H9 (cell line): Measurements from ENCODE around the gene SPTBN1. TPM values are rescaled to one million over a fixed set of nuclear protein-coding genes. Genes with fewer than 3 reads are reported as not detected.

Experiments
- DNase-seq: peaks from one replicate; pipeline ENCODE4 v3.0.0-alpha.2; 2017
- H2AFZ ChIP-seq: one replicate; pipeline ENCODE4 v1.6.1; 2013; ENCODE audit warnings: mild to moderate bottlenecking, low read length, control low read depth, moderate library complexity
- H2AK5ac ChIP-seq: 2 replicates; pipeline ENCODE4 v1.6.1; 2013; ENCODE audit warnings: low read length, control low read depth, mixed read lengths; ENCODE audit not compliant: insufficient read length
- H2BK120ac ChIP-seq: one replicate; pipeline ENCODE4 v1.6.1; 2013; ENCODE audit warnings: low read depth, mild to moderate bottlenecking, low read length, control low read depth, inconsistent platforms; ENCODE audit not compliant: poor library complexity, severe bottlenecking
- H2BK12ac ChIP-seq: 2 replicates; pipeline ENCODE4 v1.6.1; 2013; ENCODE audit warnings: low read length, control low read depth, mixed read lengths, low read depth; ENCODE audit not compliant: insufficient read length
- H2BK15ac ChIP-seq: 2 replicates; pipeline ENCODE4 v1.6.1; 2013; ENCODE audit warnings: low read depth, low read length, control low read depth
- H2BK20ac ChIP-seq: one replicate; pipeline ENCODE4 v1.6.1; 2013; ENCODE audit warnings: low read depth, mild to moderate bottlenecking, low read length, control low read depth, inconsistent platforms; ENCODE audit not compliant: poor library complexity, severe bottlenecking
- H2BK5ac ChIP-seq: 2 replicates; pipeline ENCODE4 v1.6.1; 2013; ENCODE audit warnings: low read length, control low read depth, mixed read lengths; ENCODE audit not compliant: insufficient read length
- H3K14ac ChIP-seq: 2 replicates; pipeline ENCODE4 v1.6.1; 2013; ENCODE audit warnings: low read length, control low read depth; ENCODE audit not compliant: insufficient read depth
- H3K18ac ChIP-seq: 2 replicates; pipeline ENCODE4 v1.6.1; 2013; ENCODE audit warnings: low read depth, mild to moderate bottlenecking, mixed read lengths, low read length, control low read depth; ENCODE audit not compliant: insufficient read length
- H3K23ac ChIP-seq: 2 replicates; pipeline ENCODE4 v1.6.1; 2013; ENCODE audit warnings: low read length, control low read depth, mixed read lengths, low read depth; ENCODE audit not compliant: insufficient read length
- H3K23me2 ChIP-seq: 2 replicates; pipeline ENCODE4 v1.6.1; 2013; ENCODE audit warnings: low read depth, mild to moderate bottlenecking, mixed read lengths, low read length, control low read depth; ENCODE audit not compliant: insufficient read length, poor library complexity, severe bottlenecking
- H3K27ac ChIP-seq: 2 replicates; pipeline ENCODE4 v1.5.1; 2013; ENCODE audit warnings: low read length, control low read depth, mixed read lengths, low read depth; ENCODE audit not compliant: insufficient read length
- H3K27me3 ChIP-seq: 2 replicates; pipeline ENCODE4 v1.6.1; 2013; ENCODE audit warnings: low read length, control low read depth, inconsistent platforms; ENCODE audit not compliant: insufficient read depth
- H3K4ac ChIP-seq: 2 replicates; pipeline ENCODE4 v1.6.1; 2013; ENCODE audit warnings: low read depth, mild to moderate bottlenecking, control low read depth, inconsistent platforms, low read length, moderate library complexity
- H3K4me1 ChIP-seq: 2 replicates; pipeline ENCODE4 v1.6.1; 2013; ENCODE audit warnings: low read length, control low read depth, inconsistent platforms; ENCODE audit not compliant: insufficient read depth
- H3K4me2 ChIP-seq: 2 replicates; pipeline ENCODE4 v1.6.1; 2013; ENCODE audit warnings: low read length, control low read depth, mixed read lengths; ENCODE audit not compliant: insufficient read length, insufficient read depth
- H3K56ac ChIP-seq: 2 replicates; pipeline ENCODE4 v1.6.1; 2013; ENCODE audit warnings: low read depth, mild to moderate bottlenecking, mixed read lengths, low read length, control low read depth; ENCODE audit not compliant: insufficient read length
- H3K79me1 ChIP-seq: 2 replicates; pipeline ENCODE4 v1.6.1; 2013; ENCODE audit warnings: low read depth, mild to moderate bottlenecking, moderate library complexity, low read length, control low read depth, inconsistent platforms; ENCODE audit not compliant: insufficient read depth, poor library complexity, severe bottlenecking
- H3K79me2 ChIP-seq: 2 replicates; pipeline ENCODE4 v1.6.1; 2013; ENCODE audit warnings: low read length, control low read depth, inconsistent platforms; ENCODE audit not compliant: insufficient read depth
- H3K9ac ChIP-seq: 2 replicates; pipeline ENCODE4 v1.6.1; 2013; ENCODE audit warnings: low read length, control low read depth, mixed read lengths; ENCODE audit not compliant: insufficient read length; ENCODE audit errors: extremely low read depth
- H3K9me3 ChIP-seq: one replicate; pipeline ENCODE4 v1.6.1; 2013; ENCODE audit warnings: low read depth, low read length, inconsistent platforms; ENCODE audit not compliant: control insufficient read depth
- H3T11ph ChIP-seq: one replicate; pipeline ENCODE4 v1.6.1; 2013; ENCODE audit warnings: mild to moderate bottlenecking, low read length, control low read depth, inconsistent platforms
- H4K20me1 ChIP-seq: one replicate; pipeline ENCODE4 v1.6.1; 2013; ENCODE audit not compliant: control insufficient read depth, insufficient read length, insufficient read depth
- H4K5ac ChIP-seq: 2 replicates; pipeline ENCODE4 v1.6.1; 2013; ENCODE audit warnings: low read depth, mild to moderate bottlenecking, mixed read lengths, low read length, control low read depth; ENCODE audit not compliant: insufficient read length
- H4K8ac ChIP-seq: replicated peaks from 2 replicates; pipeline ENCODE4 v1.6.1; 2013; ENCODE audit warnings: low read length, control low read depth, mixed read lengths, low read depth; ENCODE audit not compliant: insufficient read length
- H4K91ac ChIP-seq: 2 replicates; pipeline ENCODE4 v1.6.1; 2013; ENCODE audit warnings: low read depth, mild to moderate bottlenecking, moderate library complexity, mixed read lengths, low read length, control low read depth; ENCODE audit not compliant: insufficient read length
- H3K27ac Mint-ChIP-seq, 3 experiments: 2 replicates in 2 of 3; 3 replicates in 1 of 3; pipeline ENCODE4 v1.8.0; 2020 to 2021; ENCODE audit warnings: mixed read lengths in 3 of 3, mild to moderate bottlenecking in 1 of 3, moderate library complexity in 1 of 3
- H3K27me3 Mint-ChIP-seq: 2 replicates; pipeline ENCODE4 v1.8.0; 2021; ENCODE audit warnings: low read depth, mild to moderate bottlenecking, moderate library complexity, mixed read lengths
- H3K36me3 Mint-ChIP-seq, 3 experiments: 2 replicates in 2 of 3; 3 replicates in 1 of 3; pipeline ENCODE4 v1.8.0; 2020 to 2021; ENCODE audit warnings: low read depth in 3 of 3, mixed read lengths in 3 of 3; ENCODE audit not compliant: insufficient read depth in 1 of 3
- H3K4me1 Mint-ChIP-seq, 2 experiments: 2 replicates each; pipeline ENCODE4 v1.8.0; 2020; ENCODE audit warnings: mixed read lengths in 2 of 2
- H3K4me3 Mint-ChIP-seq, 2 experiments: 2 replicates in 1 of 2; 3 replicates in 1 of 2; pipeline ENCODE4 v1.8.0; 2020 to 2021; ENCODE audit warnings: mild to moderate bottlenecking in 2 of 2, mixed read lengths in 2 of 2, moderate library complexity in 1 of 2
- H3K9me3 Mint-ChIP-seq, 2 experiments: 2 replicates in 1 of 2; 3 replicates in 1 of 2; pipeline ENCODE4 v1.8.0; 2020; ENCODE audit warnings: mild to moderate bottlenecking in 2 of 2, mixed read lengths in 2 of 2, moderate library complexity in 1 of 2
- WGBS: extraction: QIAGEN DNeasy Blood & Tissue Kit; methylation state at CpG from one replicate; pipeline ENCODE4 v1.1.7; 2013; ENCODE audit warnings: missing lambda C conversion rate, low lambda C conversion rate, mixed read lengths; ENCODE audit not compliant: insufficient read length; ENCODE audit errors: extremely low coverage; 5-methylcytosine and 5-hydroxymethylcytosine counted together
- total RNA-seq: library from RNA; stranded (reverse); gene quantifications from 2 replicates; pipeline ENCODE4 v1.2.1, GENCODE V29; 2021
- TF ChIP-seq, protein P1 (sequence below): fragments of 200-600 bp; sonication (generic); conservative IDR thresholded peaks from 3 replicates; pipeline ENCODE4 v1.8.0; 2021; ENCODE audit warnings: antibody characterized with exemption, mild to moderate bottlenecking

The SPTBN1 gene
- total RNA-seq, 1 experiment from 2014 or later = 164 TPM

DNA sequence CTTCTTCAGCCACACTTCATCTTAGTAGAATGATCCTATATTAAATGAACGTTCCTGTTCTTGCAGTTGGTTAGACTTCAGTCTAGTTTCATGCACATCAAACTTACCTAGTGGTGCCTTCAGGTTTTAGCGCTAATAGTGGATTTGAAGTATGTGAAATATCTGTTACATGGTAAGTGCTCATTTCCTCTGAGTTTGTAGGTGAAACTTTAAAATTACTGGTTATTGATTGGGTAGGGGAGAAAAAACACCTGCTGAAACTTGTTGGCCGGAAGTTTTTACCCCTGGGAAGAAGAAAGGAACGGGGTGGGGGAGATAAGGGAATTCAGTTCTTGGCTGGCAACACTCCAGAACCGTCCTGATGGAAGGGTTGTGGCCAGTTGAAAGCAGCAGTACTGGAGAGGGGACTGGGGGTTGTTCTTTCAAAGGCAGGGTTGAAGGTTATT, 112.8 kb downstream of the SPTBN1 start:
- H4K8ac ChIP-seq = no peak overlapping the region
- peak overlapping the region; percentile 15 to 95 (median 65); a peak in 5 of 7 replicates for H3K27ac Mint-ChIP-seq
- H3K4me1 Mint-ChIP-seq = peaks cover 66 to 74% of the 10 kb centered on the region in 2 experiments
- no peaks in the 10 kb centered on the region for H3K9me3 ChIP-seq
- peaks cover 48% of the 10 kb centered on the region; the same call in 1 of the 2 replicates for H3K79me2 ChIP-seq
- H4K91ac ChIP-seq = no peak overlapping the region
- no peak overlapping the region for H2AK5ac ChIP-seq
- H3K4me3 Mint-ChIP-seq = 0 out of 5 replicates have a peak overlapping the region, but pooled peaks of 1 of the 2 experiments have one; percentile 3
- no peak overlapping the region for H3K4ac ChIP-seq
- no peak overlapping the region for H2BK12ac ChIP-seq
- no peaks in the 10 kb centered on the region for H3K23me2 ChIP-seq
- H2BK5ac ChIP-seq = no peak overlapping the region
- DNase-seq = no peak
- H3T11ph ChIP-seq = no peak overlapping the region
- no peak overlapping the region for H2BK20ac ChIP-seq
- TF ChIP-seq, protein P1, sequence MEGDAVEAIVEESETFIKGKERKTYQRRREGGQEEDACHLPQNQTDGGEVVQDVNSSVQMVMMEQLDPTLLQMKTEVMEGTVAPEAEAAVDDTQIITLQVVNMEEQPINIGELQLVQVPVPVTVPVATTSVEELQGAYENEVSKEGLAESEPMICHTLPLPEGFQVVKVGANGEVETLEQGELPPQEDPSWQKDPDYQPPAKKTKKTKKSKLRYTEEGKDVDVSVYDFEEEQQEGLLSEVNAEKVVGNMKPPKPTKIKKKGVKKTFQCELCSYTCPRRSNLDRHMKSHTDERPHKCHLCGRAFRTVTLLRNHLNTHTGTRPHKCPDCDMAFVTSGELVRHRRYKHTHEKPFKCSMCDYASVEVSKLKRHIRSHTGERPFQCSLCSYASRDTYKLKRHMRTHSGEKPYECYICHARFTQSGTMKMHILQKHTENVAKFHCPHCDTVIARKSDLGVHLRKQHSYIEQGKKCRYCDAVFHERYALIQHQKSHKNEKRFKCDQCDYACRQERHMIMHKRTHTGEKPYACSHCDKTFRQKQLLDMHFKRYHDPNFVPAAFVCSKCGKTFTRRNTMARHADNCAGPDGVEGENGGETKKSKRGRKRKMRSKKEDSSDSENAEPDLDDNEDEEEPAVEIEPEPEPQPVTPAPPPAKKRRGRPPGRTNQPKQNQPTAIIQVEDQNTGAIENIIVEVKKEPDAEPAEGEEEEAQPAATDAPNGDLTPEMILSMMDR = no peak
- H3K9ac ChIP-seq = no peak overlapping the region
- H2BK15ac ChIP-seq = no peak overlapping the region
- peaks cover 4% of the 10 kb centered on the region for H4K20me1 ChIP-seq
- H4K5ac ChIP-seq = no peak overlapping the region
- H3K18ac ChIP-seq = no peak overlapping the region
- no peaks in the 10 kb centered on the region for H3K27me3 ChIP-seq
- peaks cover 2 to 7% of the 10 kb centered on the region in 2 experiments; a peak in 4 of 5 replicates for H3K9me3 Mint-ChIP-seq
- H3K27me3 Mint-ChIP-seq = no peaks in the 10 kb centered on the region
- no peak overlapping the region for H3K56ac ChIP-seq
- H3K14ac ChIP-seq = no peak overlapping the region
- H2AFZ ChIP-seq = no peak overlapping the region
- no peak overlapping the region for H2BK120ac ChIP-seq
- H3K36me3 Mint-ChIP-seq = peaks cover 2 to 23% (median 13%) of the 10 kb centered on the region in 3 experiments
- WGBS = no CpG with 5 or more reads among the region's 5 CpGs
- H3K4me1 ChIP-seq = peaks cover 14% of the 10 kb centered on the region
- H3K4me2 ChIP-seq = no peak overlapping the region
- H3K79me1 ChIP-seq = peaks cover 17% of the 10 kb centered on the region
- no peak overlapping the region for H3K27ac ChIP-seq
- no peak overlapping the region for H3K23ac ChIP-seq
